SIG-M5 treated with dmso at 0.1 percent for 504 hours (cell line): ENCODE measurements around the gene FRMD5.

ENCODE experiments used
- DNase-seq: peaks from one replicate; lab custom pipeline; 2025; ENCODE audit not compliant: unreplicated experiment; lab: John Stamatoyannopoulos, UW

Gene FRMD5

DNA sequence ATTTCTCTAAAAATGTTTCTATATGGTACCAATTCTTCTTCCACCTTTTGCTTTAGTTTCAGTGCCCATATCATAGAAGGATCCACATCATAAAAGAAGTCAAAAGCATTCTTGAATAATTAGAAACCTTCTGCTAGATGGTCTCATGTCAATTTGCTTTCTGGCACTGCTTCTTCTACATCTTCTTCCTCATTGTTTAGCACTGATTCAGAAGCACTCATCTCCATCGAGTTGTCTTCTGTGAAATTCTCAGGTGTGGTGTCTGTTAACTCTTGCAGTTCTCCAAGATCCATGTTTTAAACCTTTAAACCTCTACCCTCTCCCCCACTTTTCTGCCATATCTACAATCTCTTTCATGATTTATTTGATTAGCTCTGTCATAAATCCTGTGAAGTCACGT is 213.5 kb downstream of the FRMD5 start:
- DNase-seq, result no peak

DNA sequence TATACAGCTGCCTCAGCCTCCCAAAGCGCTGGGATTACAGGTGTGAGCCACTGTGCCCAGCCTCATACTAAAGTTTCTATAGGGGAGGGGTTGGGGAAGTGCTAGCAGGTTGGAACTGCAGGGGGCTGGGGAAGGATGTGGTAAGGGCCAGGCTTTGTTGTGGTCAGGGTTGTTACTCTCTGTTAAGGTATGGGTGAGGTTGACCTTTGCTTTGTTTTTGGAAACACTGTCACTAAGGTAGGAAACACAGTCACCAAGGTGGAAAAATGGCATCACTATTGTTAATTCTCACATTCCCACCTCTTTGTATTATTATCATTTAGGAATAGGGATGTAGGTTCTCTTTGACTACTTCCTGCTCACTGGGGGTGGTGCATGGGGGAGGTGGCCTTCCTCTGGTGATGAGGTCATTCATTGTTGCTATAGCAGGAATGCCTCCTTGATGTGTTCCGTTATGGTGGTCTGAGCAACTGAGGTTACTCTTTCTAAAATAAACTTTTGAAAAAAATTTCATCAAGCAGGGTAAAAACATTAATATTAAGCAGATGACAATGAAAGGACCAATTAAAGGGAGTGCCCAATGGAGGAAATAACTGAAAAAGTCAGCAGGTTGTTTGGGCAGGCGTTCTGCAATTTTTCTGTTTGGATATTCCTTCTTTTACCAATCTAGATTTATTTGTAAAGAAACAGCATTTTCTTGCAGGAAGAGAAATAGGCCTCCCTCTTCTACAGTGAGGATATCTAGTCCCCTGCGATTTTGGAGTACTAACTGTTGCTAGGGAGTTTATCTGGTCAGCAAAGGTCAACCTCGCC is 217.8 kb downstream of the FRMD5 start:
- DNase-seq, result no peak

DNA sequence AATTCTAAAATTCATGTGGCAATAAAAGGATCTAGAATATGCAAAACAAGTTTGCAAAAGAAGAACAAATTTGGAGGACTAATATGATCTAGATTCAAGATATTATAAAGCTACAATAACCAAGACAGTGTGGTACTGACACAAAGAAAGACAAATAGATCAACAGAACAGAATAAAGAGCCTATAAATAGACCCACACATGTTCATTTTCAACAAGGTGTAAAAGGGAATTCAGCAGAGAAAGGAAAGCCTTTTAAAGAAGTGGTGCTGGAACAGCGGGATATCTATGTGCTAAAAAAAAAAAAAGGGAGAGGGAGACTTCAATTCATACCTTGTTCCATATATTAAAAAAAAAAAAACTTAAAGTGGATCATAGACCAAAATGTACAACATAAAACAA is 219.3 kb downstream of the FRMD5 start:
- no peak for DNase-seq

DNA sequence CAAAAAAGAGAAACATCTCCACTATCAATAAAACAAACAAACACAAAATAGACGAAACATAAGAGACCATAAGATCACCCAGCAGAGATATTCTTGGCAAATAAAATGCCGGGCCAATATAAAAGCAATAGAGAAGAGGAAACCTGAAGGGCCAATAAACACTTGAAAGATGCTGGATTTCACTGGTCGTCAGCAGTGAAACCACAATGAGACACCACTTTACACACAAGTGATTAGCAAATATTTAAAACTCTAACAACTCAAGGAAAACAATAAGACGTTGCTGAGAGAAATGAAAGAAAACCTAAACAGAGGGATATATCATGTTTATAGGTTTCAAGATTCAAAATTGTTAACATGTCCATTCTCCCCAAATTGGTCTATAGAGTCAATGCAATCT is 219.7 kb downstream of the FRMD5 start:
- DNase-seq, result peak; percentile 3

DNA sequence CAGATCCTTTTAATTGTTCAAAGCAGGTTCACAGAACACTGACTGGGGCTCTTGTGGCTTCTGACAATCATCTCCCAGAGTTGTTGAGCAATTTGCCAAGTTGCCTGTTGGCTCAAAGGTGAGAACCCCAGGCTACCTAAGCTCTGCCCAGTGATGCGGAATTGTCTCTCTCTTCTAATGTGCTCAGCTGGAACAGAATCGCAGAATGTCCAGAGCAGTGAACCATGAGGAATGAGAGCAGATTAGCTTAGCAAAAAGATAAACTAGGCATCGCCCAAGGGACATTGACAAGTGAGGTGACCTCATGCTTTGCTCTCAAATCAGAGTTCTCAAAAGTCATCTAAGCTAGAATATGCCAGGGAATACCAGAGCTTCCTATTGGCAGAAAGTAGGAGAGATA is 220.2 kb downstream of the FRMD5 start:
- no peak for DNase-seq

DNA sequence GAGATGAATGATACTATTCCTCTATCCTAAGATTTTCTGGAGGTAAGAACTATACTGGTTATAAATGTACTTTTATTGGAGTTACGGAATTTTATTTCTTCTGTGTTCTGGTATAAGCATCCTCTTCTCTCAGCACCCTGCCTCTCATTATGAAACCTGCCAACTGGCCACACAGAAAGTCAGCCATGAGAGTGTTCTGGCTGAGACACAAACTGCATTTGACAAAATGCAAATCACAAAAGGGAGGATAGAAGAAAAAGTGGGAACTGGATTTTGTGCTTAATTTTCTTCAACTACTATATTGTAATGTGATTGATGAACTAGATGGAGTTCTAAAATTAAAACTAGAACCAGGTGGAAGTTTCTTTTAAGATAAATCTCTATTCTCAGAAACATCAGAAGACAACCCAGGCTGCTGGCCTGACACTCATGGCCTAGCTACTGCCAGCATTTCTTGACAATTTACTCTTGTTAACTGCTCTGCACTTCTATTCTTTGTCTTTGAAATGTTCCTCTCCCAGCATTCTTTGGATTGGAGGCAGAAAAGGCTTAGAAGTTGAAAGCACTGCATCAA is 225.2 kb downstream of the FRMD5 start:
- no peak for DNase-seq

DNA sequence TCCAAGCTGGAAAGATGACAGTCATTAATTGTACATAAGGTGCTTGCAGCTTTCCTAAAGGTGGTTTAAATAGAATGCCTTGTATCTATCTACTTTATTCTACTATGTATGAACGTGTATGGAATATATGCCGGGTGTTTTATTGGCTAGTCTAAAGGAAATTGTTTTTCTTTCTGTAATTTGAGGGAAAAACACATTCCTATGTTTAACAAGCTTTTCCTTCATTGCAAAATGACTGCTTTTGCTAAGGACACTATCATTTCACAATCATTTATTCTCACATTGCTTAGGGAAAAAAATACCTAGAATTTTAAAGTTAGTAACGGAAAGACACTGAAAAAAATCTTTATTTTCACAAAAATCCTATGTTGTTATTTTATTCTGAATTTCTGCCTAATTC is 226.5 kb downstream of the FRMD5 start:
- DNase-seq, result no peak

DNA sequence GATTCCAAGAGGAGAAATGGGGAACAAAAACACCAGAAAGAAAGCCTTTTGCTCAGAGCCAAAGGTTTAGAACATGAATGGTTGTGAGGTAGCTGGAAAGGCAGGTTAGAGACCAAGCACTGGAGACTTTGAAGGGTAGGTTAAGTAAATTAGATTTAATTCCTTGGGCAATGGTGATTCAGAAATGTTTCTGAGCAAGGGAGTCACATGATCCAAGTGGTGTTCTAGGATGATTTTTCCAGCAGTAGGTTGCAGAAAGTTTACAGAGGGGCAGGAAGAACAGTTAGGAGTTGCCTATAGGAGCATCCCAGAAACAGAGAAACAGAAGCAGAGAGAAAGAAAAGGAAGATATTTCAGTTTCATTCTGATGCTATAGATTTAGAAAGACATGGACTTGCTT is 228.4 kb downstream of the FRMD5 start:
- DNase-seq, result no peak

DNA sequence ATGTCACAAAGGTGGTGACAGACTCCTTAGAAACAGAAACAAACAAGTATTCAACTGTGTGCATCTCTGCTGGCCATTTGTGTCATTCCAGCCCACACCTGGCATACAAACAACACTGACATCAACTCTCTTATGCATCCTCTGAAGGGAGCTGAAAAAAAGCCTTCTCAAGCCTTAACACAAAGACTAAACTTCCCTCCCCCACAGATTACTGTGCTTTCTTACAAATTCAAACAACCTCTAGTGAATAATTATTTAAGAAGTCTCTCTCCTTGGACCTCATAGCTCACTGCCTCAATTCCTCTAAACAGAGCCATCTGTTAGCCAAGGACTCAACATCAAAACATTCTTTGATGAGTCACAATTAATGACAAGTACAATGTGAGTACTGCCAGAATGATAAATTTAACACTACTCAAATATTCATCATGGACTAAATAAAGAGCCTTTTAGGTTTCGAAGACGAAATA is 236.2 kb downstream of the FRMD5 start:
- DNase-seq, result no peak

DNA sequence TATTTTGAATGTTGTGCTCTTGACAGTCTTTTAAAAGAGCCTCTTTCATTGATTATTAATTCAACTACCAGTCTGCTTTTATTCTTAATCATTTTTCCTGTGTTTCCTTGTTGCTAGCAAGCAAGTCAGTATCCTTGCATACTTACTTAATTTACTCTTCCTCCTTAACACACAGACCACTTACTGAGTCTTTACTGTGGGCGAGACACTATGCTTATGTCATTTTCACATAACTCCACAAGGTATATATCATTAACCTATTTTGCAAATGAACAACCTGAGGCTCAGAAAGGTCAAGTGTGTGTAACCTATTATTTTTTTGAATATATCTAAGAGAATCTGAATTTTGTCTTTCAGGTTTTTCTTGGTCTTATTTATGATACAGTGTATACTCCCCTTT is 237.3 kb downstream of the FRMD5 start:
- DNase-seq, result no peak

DNA sequence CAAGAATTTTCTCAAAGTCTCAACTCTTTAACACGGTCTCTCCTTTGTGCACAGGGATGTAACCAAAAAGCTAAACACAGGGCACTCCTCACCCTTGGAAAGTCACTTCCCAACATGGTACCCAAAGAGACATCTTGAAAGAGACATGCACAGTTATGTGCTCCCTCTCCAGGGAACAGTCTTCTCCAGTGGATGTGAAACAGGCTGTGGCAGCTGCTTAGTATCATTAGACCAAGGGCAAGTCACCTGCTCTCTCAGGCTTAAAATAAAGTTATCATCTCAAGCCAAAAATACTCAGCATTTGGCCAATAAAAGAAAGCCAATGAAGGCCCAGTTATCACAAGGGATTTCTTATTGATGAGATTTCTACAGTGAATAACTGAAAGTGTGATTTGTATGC is 239.9 kb downstream of the FRMD5 start:
- DNase-seq, result no peak

DNA sequence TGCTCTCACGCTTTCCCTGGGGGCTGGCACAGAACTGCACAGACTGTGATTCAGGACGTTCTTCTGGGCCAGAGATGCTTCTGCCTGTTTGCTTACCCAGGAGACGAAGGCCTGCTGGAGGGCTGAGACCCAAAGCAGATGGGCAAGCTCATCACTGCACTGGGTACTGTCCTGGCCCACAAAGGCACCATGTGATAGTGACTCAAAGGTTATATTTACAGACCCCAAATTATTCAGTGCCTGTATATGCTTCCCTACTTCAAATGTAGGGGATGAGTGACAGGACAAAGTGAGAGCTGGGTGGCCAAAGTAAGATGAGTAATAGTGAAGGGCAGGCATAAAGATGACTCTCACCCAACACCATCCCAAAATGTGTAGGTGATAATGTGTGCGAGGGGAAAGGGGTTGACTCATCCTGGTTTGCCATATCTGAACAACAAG is 240.9 kb downstream of the FRMD5 start:
- DNase-seq, result no peak

DNA sequence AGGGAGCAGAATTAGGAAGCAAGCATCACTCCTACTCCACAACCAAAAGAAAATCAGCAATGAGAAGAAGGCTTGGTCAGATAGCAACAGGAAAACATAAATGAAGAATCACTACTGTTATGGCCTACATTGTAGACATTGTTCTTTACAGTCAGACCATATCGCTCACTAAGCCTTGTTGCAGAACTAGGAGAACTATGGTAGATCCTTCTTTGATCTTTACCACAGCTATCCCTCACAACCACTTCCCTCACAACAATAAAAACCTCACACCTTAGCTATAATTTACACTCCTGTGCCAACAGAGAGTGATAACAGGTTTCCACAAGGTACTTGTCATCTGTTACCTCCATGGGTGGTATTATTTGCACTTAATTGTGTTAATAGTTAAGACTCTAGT is 241.7 kb downstream of the FRMD5 start:
- no peak for DNase-seq

DNA sequence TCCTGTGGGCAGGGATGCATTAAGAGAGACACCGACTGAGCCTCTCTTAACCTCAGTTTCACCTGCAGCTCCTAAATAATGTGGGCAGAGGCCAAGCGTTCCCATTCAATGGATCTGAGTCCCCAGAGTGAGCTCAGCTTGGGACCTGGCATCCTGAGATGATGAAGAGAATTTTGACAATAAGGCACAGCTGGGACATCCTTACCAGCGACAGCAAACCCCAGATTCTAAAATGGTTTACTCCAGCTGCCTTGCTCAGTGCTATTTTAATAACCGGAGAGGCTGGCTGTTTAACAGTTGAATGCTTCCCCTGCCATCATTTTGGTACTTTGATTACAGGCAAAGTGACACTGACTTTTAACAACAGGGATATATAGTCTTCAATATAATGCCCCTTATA is 244.5 kb downstream of the FRMD5 start:
- DNase-seq, result no peak

DNA sequence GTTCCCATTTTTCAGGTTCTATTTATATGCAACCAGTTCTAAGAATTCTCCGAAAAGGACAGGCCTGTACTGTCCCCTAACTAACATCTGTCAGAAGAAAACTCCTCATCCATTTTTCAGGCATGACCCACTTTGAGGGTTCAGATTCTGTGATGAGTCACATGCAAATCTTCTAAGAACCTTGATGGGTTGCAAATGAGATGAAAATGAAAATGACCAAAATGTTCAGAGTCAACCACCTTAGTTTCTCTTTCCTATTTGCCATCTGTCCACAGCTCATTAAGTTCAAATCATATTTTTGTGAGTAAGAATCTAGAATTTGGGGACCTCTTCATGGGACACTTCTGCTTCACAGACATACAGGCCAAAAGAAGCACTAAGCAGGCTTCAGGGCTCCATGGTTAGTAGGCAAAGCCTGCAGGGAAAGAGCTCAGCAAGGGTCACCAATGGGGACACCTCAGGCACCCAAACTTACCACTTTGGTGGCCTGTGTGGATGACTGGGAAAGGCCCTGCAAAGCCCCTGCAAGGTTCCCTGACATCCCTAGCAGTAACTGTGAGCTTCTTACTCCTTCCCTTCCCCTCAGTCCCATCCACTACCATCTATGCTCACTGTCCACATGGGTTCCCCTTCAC is 246.3 kb downstream of the FRMD5 start:
- DNase-seq, result no peak

DNA sequence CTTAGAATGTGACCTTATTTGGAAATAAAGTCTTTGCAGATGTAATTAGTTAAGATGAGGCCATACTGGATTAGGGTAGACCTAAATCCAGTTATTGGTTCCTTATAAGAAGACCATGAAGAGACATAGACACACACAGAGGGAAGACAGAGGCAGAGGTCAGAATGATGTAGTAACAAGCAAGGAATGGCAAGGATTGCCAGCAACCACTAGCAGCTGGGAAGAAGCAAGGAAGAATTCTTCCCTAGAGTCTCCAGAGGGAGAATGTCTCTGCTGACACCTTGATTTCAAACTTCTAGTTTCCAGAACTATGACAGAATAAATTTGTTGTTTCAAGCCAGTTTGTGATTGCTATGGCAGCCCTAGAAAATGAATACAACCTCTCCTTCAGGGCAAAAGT is 251.6 kb downstream of the FRMD5 start:
- no peak for DNase-seq

DNA sequence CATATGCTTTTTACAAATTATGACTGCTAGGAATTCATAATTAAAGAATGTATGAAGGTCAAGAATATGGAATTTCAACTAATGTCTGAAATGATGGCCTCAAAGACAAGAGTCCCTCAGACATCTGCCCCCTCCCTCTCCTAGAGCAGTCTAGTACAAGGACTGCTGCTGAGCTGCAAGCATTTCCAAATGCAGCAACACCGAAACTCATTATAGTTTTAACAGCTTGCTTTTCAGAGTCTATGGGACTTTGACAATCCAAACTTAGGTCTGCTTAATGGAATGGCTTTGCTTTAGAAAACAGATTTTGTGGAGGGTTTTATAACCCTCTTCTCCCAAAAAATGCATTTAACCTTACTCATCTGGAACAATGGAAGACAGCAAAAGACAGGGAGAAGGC is 252.9 kb downstream of the FRMD5 start:
- no peak for DNase-seq

DNA sequence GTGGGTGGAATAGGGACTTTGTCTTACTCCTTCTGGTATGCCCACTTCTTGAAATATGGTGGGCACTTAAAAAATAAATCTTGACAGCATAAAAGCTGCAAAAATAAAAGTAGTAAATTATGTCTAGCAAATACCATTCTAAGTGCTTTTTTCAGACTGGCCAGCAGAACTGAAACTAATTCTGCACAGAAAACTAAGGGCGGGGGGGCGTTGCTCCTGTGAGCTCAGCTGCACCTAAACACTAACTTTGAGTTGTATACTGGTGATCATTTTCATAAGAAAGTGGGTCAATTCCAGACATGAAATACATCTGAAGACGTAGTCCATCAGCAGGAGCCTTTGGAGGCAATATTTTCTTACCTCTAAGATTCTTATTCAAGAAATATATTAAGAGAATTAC is 253.5 kb downstream of the FRMD5 start:
- no peak for DNase-seq

DNA sequence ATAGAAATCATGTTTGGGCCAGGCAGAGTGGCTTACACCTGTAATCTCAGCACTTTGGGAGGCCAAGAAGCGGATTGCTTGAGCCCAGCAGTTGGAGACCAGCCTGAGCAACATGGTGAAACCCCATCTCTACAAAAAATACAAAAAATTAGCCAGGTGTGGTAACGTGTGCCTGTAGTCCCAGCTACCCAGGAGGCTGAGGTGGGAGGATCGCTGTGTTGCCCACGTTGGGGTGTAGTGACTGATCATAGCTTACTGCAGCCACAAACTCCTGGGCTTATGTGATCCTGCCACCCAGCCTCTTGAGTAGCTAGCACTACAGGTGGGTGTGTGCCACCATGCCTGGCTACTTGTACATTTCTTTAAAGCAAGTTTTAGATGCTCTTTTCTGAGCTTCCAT is 254.0 kb downstream of the FRMD5 start:
- no peak for DNase-seq

DNA sequence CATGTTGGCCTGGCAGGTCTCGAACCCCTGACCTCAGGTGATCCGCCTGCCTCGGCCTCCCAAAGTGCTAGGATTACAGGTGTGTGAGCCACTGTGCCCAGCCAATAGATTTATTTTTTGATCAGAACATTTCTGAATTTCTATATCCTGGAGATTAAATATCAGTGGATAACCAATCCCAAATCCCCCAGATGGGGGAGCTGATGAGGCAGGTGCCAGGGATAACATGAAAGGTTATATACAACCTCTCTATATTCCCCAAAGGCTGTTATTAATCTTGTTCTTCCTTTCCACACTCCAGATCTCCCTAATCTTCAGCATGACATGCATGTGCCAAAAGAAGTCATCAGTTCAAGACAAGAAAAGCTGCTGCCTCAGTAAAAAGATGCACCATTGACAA is 256.0 kb downstream of the FRMD5 start:
- DNase-seq, result no peak

DNA sequence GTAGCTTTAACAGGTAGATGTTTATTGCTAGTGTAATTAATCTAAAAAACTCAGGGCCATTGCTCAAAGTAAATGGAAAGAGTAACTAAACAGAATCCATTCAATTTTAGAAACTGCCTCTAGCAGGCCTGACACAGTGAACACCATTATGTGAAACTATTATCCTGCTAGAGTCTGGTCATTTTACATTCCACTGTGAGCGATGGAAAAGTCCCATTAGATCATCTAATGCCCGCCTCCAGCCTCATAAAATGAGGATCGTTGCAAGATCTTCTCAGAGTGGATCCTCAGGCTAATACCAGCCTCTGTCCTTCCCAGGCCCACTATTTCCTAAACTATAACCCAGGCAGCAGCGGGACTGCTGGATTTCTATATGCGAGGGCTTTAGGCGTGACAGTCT is 260.6 kb downstream of the FRMD5 start:
- no peak for DNase-seq

DNA sequence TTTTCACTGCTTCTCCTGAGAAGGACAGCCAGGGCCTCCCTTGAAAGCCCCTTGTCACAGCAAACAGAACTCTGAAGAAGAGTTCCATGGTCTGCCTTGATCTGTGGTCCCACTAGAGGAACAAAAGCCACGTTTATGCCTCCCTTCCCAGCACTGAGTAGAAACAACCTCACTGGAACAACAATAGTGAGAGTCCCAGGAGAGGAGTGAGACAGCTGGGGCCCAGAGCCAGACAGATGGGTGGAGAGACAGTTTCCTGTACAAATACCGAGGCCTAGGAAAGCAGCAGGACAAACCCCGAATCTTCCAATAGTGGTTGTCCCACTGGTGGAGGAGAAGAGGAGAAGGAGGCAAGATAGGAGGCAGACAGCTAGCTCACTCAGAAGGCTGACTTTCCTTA is 262.2 kb downstream of the FRMD5 start:
- DNase-seq, result no peak
